PC-9 (cell line): Measurements from ENCODE around the gene C2CD3.

ENCODE experiments used
- EZH2 ChIP-seq: fragments of 200-600 bp; sonication (generic); IDR thresholded peaks from 2 replicates; pipeline ENCODE4 v1.8.0; 2017; ENCODE audit warnings: antibody characterized with exemption, low read depth
- TF ChIP-seq, protein P1 (sequence below): fragments of 200-600 bp; sonication (generic); conservative IDR thresholded peaks from 2 replicates; pipeline ENCODE4 v1.6.1; 2017; ENCODE audit warnings: mixed run types, antibody characterized with exemption, mild to moderate bottlenecking, moderate library complexity

DNA sequence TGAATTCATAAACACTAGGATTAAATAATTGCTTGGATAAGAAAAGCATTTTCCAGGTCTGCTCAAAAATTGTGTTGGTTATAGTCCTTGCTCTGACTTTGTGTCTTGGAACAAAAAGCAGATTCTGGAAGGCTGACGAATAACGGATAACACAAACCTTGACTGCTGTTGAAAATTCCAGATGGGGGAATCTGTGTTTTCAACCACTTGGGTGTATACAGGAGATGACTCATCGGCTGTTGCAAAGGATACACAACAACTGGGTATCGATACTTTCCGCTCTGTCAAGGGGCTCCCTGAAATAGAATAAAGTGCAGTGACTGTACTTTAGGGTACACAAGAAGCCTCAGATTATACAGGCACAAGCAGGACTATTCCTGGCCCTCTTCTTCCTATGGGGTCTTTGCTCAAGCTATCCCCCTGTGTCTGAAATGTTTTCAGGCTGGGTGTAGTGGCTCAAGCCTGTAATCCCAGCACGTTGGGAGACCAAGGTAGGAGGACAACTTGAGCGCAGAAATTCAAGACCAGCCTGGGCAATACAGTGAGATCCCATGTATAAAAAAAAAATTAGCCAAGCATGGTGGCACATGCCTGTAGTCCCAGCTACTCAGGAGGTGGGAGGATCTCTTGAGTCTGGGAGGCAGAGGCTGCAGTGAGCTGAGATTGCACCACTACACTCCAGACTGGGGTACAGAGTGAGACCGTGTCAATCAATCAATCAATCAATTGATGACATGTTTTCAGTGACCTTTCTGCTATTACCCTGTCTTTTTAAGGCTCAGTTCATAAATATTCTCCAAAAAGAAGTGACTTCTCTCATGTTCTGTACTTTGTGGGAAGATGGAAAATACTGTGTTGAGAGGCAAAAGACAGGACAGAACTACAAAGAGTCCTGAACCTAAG, 113.3 kb downstream of the C2CD3 start:
- TF ChIP-seq, protein P1, sequence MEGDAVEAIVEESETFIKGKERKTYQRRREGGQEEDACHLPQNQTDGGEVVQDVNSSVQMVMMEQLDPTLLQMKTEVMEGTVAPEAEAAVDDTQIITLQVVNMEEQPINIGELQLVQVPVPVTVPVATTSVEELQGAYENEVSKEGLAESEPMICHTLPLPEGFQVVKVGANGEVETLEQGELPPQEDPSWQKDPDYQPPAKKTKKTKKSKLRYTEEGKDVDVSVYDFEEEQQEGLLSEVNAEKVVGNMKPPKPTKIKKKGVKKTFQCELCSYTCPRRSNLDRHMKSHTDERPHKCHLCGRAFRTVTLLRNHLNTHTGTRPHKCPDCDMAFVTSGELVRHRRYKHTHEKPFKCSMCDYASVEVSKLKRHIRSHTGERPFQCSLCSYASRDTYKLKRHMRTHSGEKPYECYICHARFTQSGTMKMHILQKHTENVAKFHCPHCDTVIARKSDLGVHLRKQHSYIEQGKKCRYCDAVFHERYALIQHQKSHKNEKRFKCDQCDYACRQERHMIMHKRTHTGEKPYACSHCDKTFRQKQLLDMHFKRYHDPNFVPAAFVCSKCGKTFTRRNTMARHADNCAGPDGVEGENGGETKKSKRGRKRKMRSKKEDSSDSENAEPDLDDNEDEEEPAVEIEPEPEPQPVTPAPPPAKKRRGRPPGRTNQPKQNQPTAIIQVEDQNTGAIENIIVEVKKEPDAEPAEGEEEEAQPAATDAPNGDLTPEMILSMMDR: no peak
- no peak for TF ChIP-seq EZH2
